ENCODE measurements around the gene NR3C2. TPM values are rescaled to one million over a fixed set of nuclear protein-coding genes. Genes with fewer than 3 reads are reported as not detected.
"Not testable (repeated sequence)": the region's sequence is repeated elsewhere in the genome, so short reads cannot be mapped to it uniquely, and the experiment has no call there.

The NR3C2 gene
- total and polyA plus RNA-seq, 5 experiments from 2014 or later, result 6.8 to 53.5 (median 9.4) TPM

DNA sequence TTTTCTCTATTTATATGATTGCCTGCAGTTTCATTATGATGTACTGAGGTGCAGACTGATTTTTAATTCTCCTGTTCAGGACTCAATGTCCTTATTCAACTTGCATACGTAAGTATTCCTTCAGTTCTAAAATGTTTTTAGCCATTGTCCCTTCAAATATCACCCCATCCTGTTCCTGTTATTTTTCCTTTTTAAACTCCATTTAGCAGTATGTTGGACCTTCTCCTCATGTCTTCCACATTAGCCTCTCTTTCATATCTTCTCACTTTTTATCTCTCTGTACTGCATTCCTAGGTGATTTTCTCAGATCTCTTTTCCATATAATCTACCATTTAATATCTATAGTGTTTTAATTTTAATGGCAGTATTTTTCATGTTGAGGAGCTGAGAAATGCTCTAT is 317.7 kb downstream of the NR3C2 start:
- POLR2A ChIA-PET, result no interaction called here
- peak overlapping the region in 1 of 10 donors; percentile 42 for H3K27ac Mint-ChIP-seq
- no peaks in the 10 kb centered on the region for H3K27me3 Mint-ChIP-seq
- H3K4me3 Mint-ChIP-seq, result no peak overlapping the region
- no peak for ATAC-seq
- H3K9me3 Mint-ChIP-seq, result peaks cover 2 to 46% (median 29%) of the 10 kb centered on the region in 9 donors
- H3K4me1 Mint-ChIP-seq, result peaks cover 4 to 21% (median 17%) of the 10 kb centered on the region in 4 donors
- H3K36me3 Mint-ChIP-seq, result peaks cover 57 to 80% (median 77%) of the 10 kb centered on the region in 3 donors
- no peak for DNase-seq

- POLR2A ChIA-PET, H3K27me3 Mint-ChIP-seq, DNase-seq, H3K4me3 Mint-ChIP-seq, ATAC-seq: not testable (repeated sequence)
- peaks cover 5 to 29% (median 25%) of the 10 kb centered on the region in 4 donors for H3K4me1 Mint-ChIP-seq
- peaks cover 61 to 82% (median 69%) of the 10 kb centered on the region in 3 donors for H3K36me3 Mint-ChIP-seq
- peaks cover 2 to 46% (median 29%) of the 10 kb centered on the region in 9 donors for H3K9me3 Mint-ChIP-seq
- peak overlapping the region in 3 of 10 donors; percentile 29 to 51 (median 37) for H3K27ac Mint-ChIP-seq
These were observed 319.1 kb downstream of the NR3C2 start for GRCh38 chr4:148123161-148123560.

GRCh38 chr4:148120216-148120615 is 322.0 kb downstream of the NR3C2 start:
- DNase-seq, result no peak
- POLR2A ChIA-PET, result no interaction called here

DNA sequence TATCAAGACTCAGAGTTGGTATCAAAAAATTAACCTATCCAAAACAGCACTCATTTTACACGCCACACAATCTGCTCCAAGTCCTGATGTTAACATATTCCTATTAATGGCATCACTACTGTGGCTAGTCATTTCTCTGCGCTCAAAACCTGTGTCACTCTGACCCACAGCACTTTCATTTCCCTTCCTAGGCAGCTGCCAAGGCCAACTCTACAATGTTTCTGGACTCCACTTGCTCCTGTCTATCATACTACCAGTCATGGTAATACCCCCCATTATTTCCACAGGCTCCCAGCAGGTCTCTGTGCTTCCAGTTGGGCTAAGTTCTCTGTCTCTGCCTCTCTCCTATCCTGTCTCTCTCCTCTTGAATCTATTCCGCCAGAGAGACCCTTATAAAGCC is 323.6 kb downstream of the NR3C2 start:
- Mint-ChIP-seq H3K27me3 (no peaks in the 10 kb centered on the region), H3K9me3 (peaks cover 0 to 12% (median 8%) of the 10 kb centered on the region in 9 donors), H3K4me1 (peaks cover 23 to 54% (median 42%) of the 10 kb centered on the region in 4 donors), H3K36me3 (peaks cover 51 to 70% (median 52%) of the 10 kb centered on the region in 3 donors), H3K27ac (peak overlapping the region in 8 of 10 donors; percentile 6 to 75 (median 60)), H3K4me3 (peak overlapping the region in 1 of 10 donors; percentile 47)
- DNase-seq (no peak), ATAC-seq (no peak)
- POLR2A ChIA-PET, result no interaction called here

More at GRCh38 chr4:148120216-148120615, 322.0 kb downstream of the NR3C2 start:
- no peak for ATAC-seq
- no peaks in the 10 kb centered on the region for H3K27me3 Mint-ChIP-seq
- H3K4me3 Mint-ChIP-seq, result no peak overlapping the region
- peaks cover 58 to 64% (median 60%) of the 10 kb centered on the region in 3 donors for H3K36me3 Mint-ChIP-seq
- peaks cover 23 to 45% (median 34%) of the 10 kb centered on the region in 4 donors for H3K4me1 Mint-ChIP-seq
- peak overlapping the region in 3 of 10 donors; percentile 9 to 34 (median 13) for H3K27ac Mint-ChIP-seq
- peaks cover 2 to 27% (median 20%) of the 10 kb centered on the region in 9 donors for H3K9me3 Mint-ChIP-seq

DNA sequence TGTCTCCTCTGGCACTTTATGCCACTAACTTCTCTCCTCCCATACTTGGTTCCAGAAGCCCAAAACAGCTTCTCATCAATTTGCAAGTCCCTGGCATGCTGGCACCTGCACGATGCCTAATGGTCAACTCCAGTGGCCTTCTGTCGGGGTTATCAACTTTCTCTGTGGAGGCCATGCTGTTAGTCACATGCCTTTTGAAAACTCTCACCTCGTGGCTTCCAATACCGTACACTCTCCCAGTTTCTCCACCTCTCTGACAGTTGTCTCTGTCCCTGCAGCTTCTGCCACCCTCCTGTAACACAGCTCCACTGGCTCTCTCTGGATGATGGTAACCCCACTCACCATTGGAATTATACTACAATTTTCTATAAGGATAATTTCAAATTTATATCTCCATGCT is 324.0 kb downstream of the NR3C2 start:
- Mint-ChIP-seq H3K4me3 (peak overlapping the region in 1 of 10 donors; percentile 47), H3K27me3 (no peaks in the 10 kb centered on the region), H3K4me1 (peaks cover 23 to 56% (median 42%) of the 10 kb centered on the region in 4 donors), H3K36me3 (peaks cover 46 to 70% (median 48%) of the 10 kb centered on the region in 3 donors), H3K9me3 (peaks cover 0 to 7% (median 4%) of the 10 kb centered on the region in 9 donors), H3K27ac (peak overlapping the region in 9 of 10 donors; percentile 6 to 75 (median 61))
- POLR2A ChIA-PET, result no interaction called here
- DNase-seq, result no peak
- ATAC-seq, result no peak

DNA sequence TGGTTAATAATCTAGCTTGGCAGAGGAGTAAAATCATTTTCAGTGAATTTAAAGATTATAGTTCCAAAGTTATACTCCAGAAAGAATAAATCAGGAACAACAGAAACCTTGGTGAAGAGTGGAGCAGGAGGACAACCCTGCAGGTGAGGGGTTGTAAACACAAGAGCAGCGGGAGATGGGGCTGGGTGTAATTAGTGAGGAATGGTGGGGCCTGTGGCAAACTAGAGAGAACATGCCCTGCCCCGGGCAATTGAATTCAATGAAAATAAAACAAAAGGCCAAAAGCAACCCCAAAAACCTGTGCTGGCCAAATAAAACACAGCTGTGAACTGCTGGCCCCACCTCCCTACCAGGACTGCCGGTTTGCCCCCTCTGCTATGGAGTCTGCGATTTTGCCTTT is 325.2 kb downstream of the NR3C2 start:
- peak overlapping the region in 9 of 10 donors; percentile 33 to 87 (median 74) for H3K27ac Mint-ChIP-seq
- H3K27me3 Mint-ChIP-seq, result no peaks in the 10 kb centered on the region
- H3K4me3 Mint-ChIP-seq, result peak overlapping the region in 4 of 10 donors; percentile 8 to 49 (median 20)
- peaks cover 36 to 71% (median 46%) of the 10 kb centered on the region in 3 donors for H3K36me3 Mint-ChIP-seq
- ATAC-seq, result no peak
- H3K4me1 Mint-ChIP-seq, result peaks cover 33 to 65% (median 49%) of the 10 kb centered on the region in 4 donors
- DNase-seq, result no peak
- H3K9me3 Mint-ChIP-seq, result no peaks in the 10 kb centered on the region
- POLR2A ChIA-PET, result interaction anchor here (0.6 kb wide), 1 partner anchor 128 kb away, joined by 3 read pairs; no protein-coding TSS in a partner anchor

GRCh38 chr4:148116264-148116663 is 325.9 kb downstream of the NR3C2 start:
- ATAC-seq, result no peak
- Mint-ChIP-seq H3K9me3 (no peaks in the 10 kb centered on the region), H3K27ac (peak overlapping the region in 8 of 10 donors; percentile 6 to 87 (median 74)), H3K27me3 (no peaks in the 10 kb centered on the region), H3K4me1 (peaks cover 36 to 67% (median 54%) of the 10 kb centered on the region in 4 donors), H3K36me3 (peaks cover 29 to 71% (median 38%) of the 10 kb centered on the region in 3 donors), H3K4me3 (peak overlapping the region in 1 of 10 donors; percentile 8)
- DNase-seq, result peak in 1 of 10 donors; percentile 19
- POLR2A ChIA-PET, result no interaction called here

DNA sequence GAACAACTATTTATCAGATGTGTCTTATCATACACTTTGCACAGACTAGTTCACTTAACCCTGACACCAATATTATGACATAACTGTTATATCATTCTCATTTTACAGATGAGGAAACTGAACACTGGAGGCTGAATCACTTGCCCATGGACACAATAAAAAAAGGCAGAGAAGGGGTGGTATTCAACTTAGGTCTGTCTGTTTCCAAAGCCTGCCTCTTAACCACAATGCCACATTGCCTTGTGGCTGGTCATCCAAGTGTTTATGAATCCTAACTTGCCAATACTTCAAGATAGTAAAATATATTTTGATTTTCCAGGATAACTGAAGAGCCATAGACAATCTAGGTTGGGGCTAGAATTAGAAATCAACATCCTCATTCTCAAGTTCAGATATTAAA is 327.8 kb downstream of the NR3C2 start:
- peaks cover 36 to 72% (median 52%) of the 10 kb centered on the region in 4 donors for H3K4me1 Mint-ChIP-seq
- H3K27ac Mint-ChIP-seq, result peak overlapping the region in 6 of 10 donors; percentile 1 to 79 (median 72)
- DNase-seq (no peak), ATAC-seq (no peak)
- POLR2A ChIA-PET, result no interaction called here
- H3K36me3 Mint-ChIP-seq, result peaks cover 21 to 71% (median 39%) of the 10 kb centered on the region in 3 donors
- no peaks in the 10 kb centered on the region for H3K27me3 Mint-ChIP-seq
- H3K9me3 Mint-ChIP-seq, result no peaks in the 10 kb centered on the region
- H3K4me3 Mint-ChIP-seq, result peak overlapping the region in 1 of 10 donors; percentile 22

DNA sequence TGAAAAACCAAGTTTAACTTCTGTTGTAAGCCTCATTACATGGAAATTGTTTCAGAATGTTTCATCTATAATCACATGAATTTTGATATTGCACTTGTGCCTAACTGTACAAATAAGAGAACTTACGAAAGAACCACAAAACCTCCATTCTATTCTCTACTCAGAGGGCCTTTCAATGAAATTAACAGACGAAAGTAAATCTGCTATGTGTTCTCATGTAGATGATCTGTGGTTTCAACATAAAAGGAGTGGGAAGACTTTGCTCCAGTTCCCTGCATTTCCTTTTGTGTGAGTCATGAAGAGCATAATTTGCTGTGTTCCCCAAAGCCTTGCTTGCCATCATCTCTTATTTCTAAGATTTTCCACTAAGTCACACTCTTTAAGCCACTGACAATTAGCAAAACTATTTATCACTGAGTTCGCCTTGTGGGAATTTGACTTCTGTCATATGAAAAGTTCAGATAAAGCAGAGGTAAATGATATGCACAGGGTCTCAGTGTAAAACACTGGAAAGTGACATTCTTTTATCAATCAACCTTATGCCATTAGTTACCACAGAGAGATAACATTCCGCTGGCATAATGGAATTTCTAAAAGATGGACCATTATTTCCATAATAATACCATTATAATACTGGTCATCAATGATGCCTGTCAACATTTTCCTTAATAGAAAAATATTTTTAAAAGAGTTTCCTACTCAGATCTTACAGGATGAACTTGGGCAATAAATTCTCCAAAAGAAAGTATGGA is 329.8 kb downstream of the NR3C2 start:
- Mint-ChIP-seq H3K27ac (peak overlapping the region; percentile 15 to 79 (median 54)), H3K27me3 (no peaks in the 10 kb centered on the region), H3K9me3 (no peaks in the 10 kb centered on the region), H3K4me3 (peak overlapping the region in 4 of 10 donors; percentile 2 to 36 (median 24)), H3K36me3 (peaks cover 13 to 70% (median 43%) of the 10 kb centered on the region in 3 donors), H3K4me1 (peaks cover 23 to 58% (median 40%) of the 10 kb centered on the region in 4 donors)
- ATAC-seq (peak; percentile 71 to 72), DNase-seq (peak in 2 of 10 donors; percentile 13 to 20)
- POLR2A ChIA-PET, result no interaction called here

DNA sequence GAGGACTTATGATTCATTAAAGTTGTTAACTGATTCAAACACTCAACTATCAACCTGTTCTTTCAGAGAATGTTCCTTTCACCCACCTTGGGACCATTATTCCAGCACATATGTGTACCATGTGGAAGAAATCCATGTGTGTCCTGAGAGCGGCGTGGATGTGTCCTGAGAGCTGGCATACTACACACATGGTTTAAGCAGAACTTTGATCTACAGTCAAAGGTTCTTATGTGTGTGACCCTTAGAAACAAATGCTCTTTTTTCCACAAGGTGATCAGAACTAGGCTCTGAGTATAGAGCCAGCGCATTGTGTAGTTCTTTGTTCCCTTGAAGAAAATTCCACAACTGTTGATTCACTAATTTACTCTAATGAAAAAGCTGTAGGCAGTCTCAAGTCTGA is 332.0 kb downstream of the NR3C2 start:
- ATAC-seq (no peak), DNase-seq (no peak)
- Mint-ChIP-seq H3K36me3 (peaks cover 12 to 88% (median 64%) of the 10 kb centered on the region in 3 donors), H3K4me1 (peaks cover 29 to 65% (median 37%) of the 10 kb centered on the region in 4 donors), H3K9me3 (no peaks in the 10 kb centered on the region), H3K27me3 (no peaks in the 10 kb centered on the region), H3K4me3 (no peak overlapping the region), H3K27ac (peak overlapping the region in 1 of 10 donors; percentile 4)
- POLR2A ChIA-PET, result interaction anchor here (0.5 to 0.8 kb wide), 2 partner anchors 9 to 331 kb away, joined by 3 read pairs; no protein-coding TSS in a partner anchor

- ATAC-seq (no peak), DNase-seq (no peak)
- POLR2A ChIA-PET, result no interaction called here
- Mint-ChIP-seq H3K27ac (peak overlapping the region in 1 of 10 donors; percentile 14), H3K4me1 (peaks cover 35 to 67% (median 44%) of the 10 kb centered on the region in 4 donors), H3K27me3 (no peaks in the 10 kb centered on the region), H3K4me3 (no peak overlapping the region), H3K9me3 (no peaks in the 10 kb centered on the region), H3K36me3 (peaks cover 13 to 87% (median 73%) of the 10 kb centered on the region in 3 donors)
These were observed 333.0 kb downstream of the NR3C2 start for GRCh38 chr4:148109216-148109615.

GRCh38 chr4:148108766-148109165 is 333.4 kb downstream of the NR3C2 start:
- Mint-ChIP-seq H3K4me1 (peaks cover 33 to 65% (median 44%) of the 10 kb centered on the region in 4 donors), H3K36me3 (peaks cover 9 to 87% (median 71%) of the 10 kb centered on the region in 3 donors)
- POLR2A ChIA-PET, result no interaction called here

More at GRCh38 chr4:148108766-148109165, 333.4 kb downstream of the NR3C2 start:
- ATAC-seq, result no peak
- no peak for DNase-seq
- H3K9me3 Mint-ChIP-seq, result no peaks in the 10 kb centered on the region
- H3K4me3 Mint-ChIP-seq, result no peak overlapping the region
- H3K27me3 Mint-ChIP-seq, result no peaks in the 10 kb centered on the region
- H3K27ac Mint-ChIP-seq, result no peak overlapping the region
